H9 (cell line): ENCODE data around the gene SOHLH2. TPM values are rescaled to one million over a fixed set of nuclear protein-coding genes. Genes with fewer than 3 reads are reported as not detected.

Source experiments
- DNase-seq: peaks from one replicate; pipeline ENCODE4 v3.0.0-alpha.2; 2017
- H2AFZ ChIP-seq: one replicate; pipeline ENCODE4 v1.6.1; 2013; ENCODE audit warnings: mild to moderate bottlenecking, low read length, control low read depth, moderate library complexity
- H2AK5ac ChIP-seq: 2 replicates; pipeline ENCODE4 v1.6.1; 2013; ENCODE audit warnings: low read length, control low read depth, mixed read lengths; ENCODE audit not compliant: insufficient read length
- H2BK120ac ChIP-seq: one replicate; pipeline ENCODE4 v1.6.1; 2013; ENCODE audit warnings: low read depth, mild to moderate bottlenecking, low read length, control low read depth, inconsistent platforms; ENCODE audit not compliant: poor library complexity, severe bottlenecking
- H2BK12ac ChIP-seq: 2 replicates; pipeline ENCODE4 v1.6.1; 2013; ENCODE audit warnings: low read length, control low read depth, mixed read lengths, low read depth; ENCODE audit not compliant: insufficient read length
- H2BK15ac ChIP-seq: 2 replicates; pipeline ENCODE4 v1.6.1; 2013; ENCODE audit warnings: low read depth, low read length, control low read depth
- H2BK20ac ChIP-seq: one replicate; pipeline ENCODE4 v1.6.1; 2013; ENCODE audit warnings: low read depth, mild to moderate bottlenecking, low read length, control low read depth, inconsistent platforms; ENCODE audit not compliant: poor library complexity, severe bottlenecking
- H2BK5ac ChIP-seq: 2 replicates; pipeline ENCODE4 v1.6.1; 2013; ENCODE audit warnings: low read length, control low read depth, mixed read lengths; ENCODE audit not compliant: insufficient read length
- H3K14ac ChIP-seq: 2 replicates; pipeline ENCODE4 v1.6.1; 2013; ENCODE audit warnings: low read length, control low read depth; ENCODE audit not compliant: insufficient read depth
- H3K18ac ChIP-seq: 2 replicates; pipeline ENCODE4 v1.6.1; 2013; ENCODE audit warnings: low read depth, mild to moderate bottlenecking, mixed read lengths, low read length, control low read depth; ENCODE audit not compliant: insufficient read length
- H3K23ac ChIP-seq: 2 replicates; pipeline ENCODE4 v1.6.1; 2013; ENCODE audit warnings: low read length, control low read depth, mixed read lengths, low read depth; ENCODE audit not compliant: insufficient read length
- H3K23me2 ChIP-seq: 2 replicates; pipeline ENCODE4 v1.6.1; 2013; ENCODE audit warnings: low read depth, mild to moderate bottlenecking, mixed read lengths, low read length, control low read depth; ENCODE audit not compliant: insufficient read length, poor library complexity, severe bottlenecking
- H3K27ac ChIP-seq: 2 replicates; pipeline ENCODE4 v1.5.1; 2013; ENCODE audit warnings: low read length, control low read depth, mixed read lengths, low read depth; ENCODE audit not compliant: insufficient read length
- H3K27me3 ChIP-seq: 2 replicates; pipeline ENCODE4 v1.6.1; 2013; ENCODE audit warnings: low read length, control low read depth, inconsistent platforms; ENCODE audit not compliant: insufficient read depth
- H3K4ac ChIP-seq: 2 replicates; pipeline ENCODE4 v1.6.1; 2013; ENCODE audit warnings: low read depth, mild to moderate bottlenecking, control low read depth, inconsistent platforms, low read length, moderate library complexity
- H3K4me1 ChIP-seq: 2 replicates; pipeline ENCODE4 v1.6.1; 2013; ENCODE audit warnings: low read length, control low read depth, inconsistent platforms; ENCODE audit not compliant: insufficient read depth
- H3K4me2 ChIP-seq: 2 replicates; pipeline ENCODE4 v1.6.1; 2013; ENCODE audit warnings: low read length, control low read depth, mixed read lengths; ENCODE audit not compliant: insufficient read length, insufficient read depth
- H3K56ac ChIP-seq: 2 replicates; pipeline ENCODE4 v1.6.1; 2013; ENCODE audit warnings: low read depth, mild to moderate bottlenecking, mixed read lengths, low read length, control low read depth; ENCODE audit not compliant: insufficient read length
- H3K79me1 ChIP-seq: 2 replicates; pipeline ENCODE4 v1.6.1; 2013; ENCODE audit warnings: low read depth, mild to moderate bottlenecking, moderate library complexity, low read length, control low read depth, inconsistent platforms; ENCODE audit not compliant: insufficient read depth, poor library complexity, severe bottlenecking
- H3K79me2 ChIP-seq: 2 replicates; pipeline ENCODE4 v1.6.1; 2013; ENCODE audit warnings: low read length, control low read depth, inconsistent platforms; ENCODE audit not compliant: insufficient read depth
- H3K9ac ChIP-seq: 2 replicates; pipeline ENCODE4 v1.6.1; 2013; ENCODE audit warnings: low read length, control low read depth, mixed read lengths; ENCODE audit not compliant: insufficient read length; ENCODE audit errors: extremely low read depth
- H3K9me3 ChIP-seq: one replicate; pipeline ENCODE4 v1.6.1; 2013; ENCODE audit warnings: low read depth, low read length, inconsistent platforms; ENCODE audit not compliant: control insufficient read depth
- H3T11ph ChIP-seq: one replicate; pipeline ENCODE4 v1.6.1; 2013; ENCODE audit warnings: mild to moderate bottlenecking, low read length, control low read depth, inconsistent platforms
- H4K20me1 ChIP-seq: one replicate; pipeline ENCODE4 v1.6.1; 2013; ENCODE audit not compliant: control insufficient read depth, insufficient read length, insufficient read depth
- H4K5ac ChIP-seq: 2 replicates; pipeline ENCODE4 v1.6.1; 2013; ENCODE audit warnings: low read depth, mild to moderate bottlenecking, mixed read lengths, low read length, control low read depth; ENCODE audit not compliant: insufficient read length
- H4K8ac ChIP-seq: replicated peaks from 2 replicates; pipeline ENCODE4 v1.6.1; 2013; ENCODE audit warnings: low read length, control low read depth, mixed read lengths, low read depth; ENCODE audit not compliant: insufficient read length
- H4K91ac ChIP-seq: 2 replicates; pipeline ENCODE4 v1.6.1; 2013; ENCODE audit warnings: low read depth, mild to moderate bottlenecking, moderate library complexity, mixed read lengths, low read length, control low read depth; ENCODE audit not compliant: insufficient read length
- H3K27ac Mint-ChIP-seq, 3 experiments: 2 replicates in 2 of 3; 3 replicates in 1 of 3; pipeline ENCODE4 v1.8.0; 2020 to 2021; ENCODE audit warnings: mixed read lengths in 3 of 3, mild to moderate bottlenecking in 1 of 3, moderate library complexity in 1 of 3
- H3K27me3 Mint-ChIP-seq: 2 replicates; pipeline ENCODE4 v1.8.0; 2021; ENCODE audit warnings: low read depth, mild to moderate bottlenecking, moderate library complexity, mixed read lengths
- H3K36me3 Mint-ChIP-seq, 3 experiments: 2 replicates in 2 of 3; 3 replicates in 1 of 3; pipeline ENCODE4 v1.8.0; 2020 to 2021; ENCODE audit warnings: low read depth in 3 of 3, mixed read lengths in 3 of 3; ENCODE audit not compliant: insufficient read depth in 1 of 3
- H3K4me1 Mint-ChIP-seq, 2 experiments: 2 replicates each; pipeline ENCODE4 v1.8.0; 2020; ENCODE audit warnings: mixed read lengths in 2 of 2
- H3K4me3 Mint-ChIP-seq, 2 experiments: 2 replicates in 1 of 2; 3 replicates in 1 of 2; pipeline ENCODE4 v1.8.0; 2020 to 2021; ENCODE audit warnings: mild to moderate bottlenecking in 2 of 2, mixed read lengths in 2 of 2, moderate library complexity in 1 of 2
- H3K9me3 Mint-ChIP-seq, 2 experiments: 2 replicates in 1 of 2; 3 replicates in 1 of 2; pipeline ENCODE4 v1.8.0; 2020; ENCODE audit warnings: mild to moderate bottlenecking in 2 of 2, mixed read lengths in 2 of 2, moderate library complexity in 1 of 2
- WGBS: extraction: QIAGEN DNeasy Blood & Tissue Kit; methylation state at CpG from one replicate; pipeline ENCODE4 v1.1.7; 2013; ENCODE audit warnings: missing lambda C conversion rate, low lambda C conversion rate, mixed read lengths; ENCODE audit not compliant: insufficient read length; ENCODE audit errors: extremely low coverage; 5-methylcytosine and 5-hydroxymethylcytosine counted together
- total RNA-seq: library from RNA; stranded (reverse); gene quantifications from 2 replicates; pipeline ENCODE4 v1.2.1, GENCODE V29; 2021
- TF ChIP-seq, protein P1 (sequence below): fragments of 200-600 bp; sonication (generic); conservative IDR thresholded peaks from 3 replicates; pipeline ENCODE4 v1.8.0; 2021; ENCODE audit warnings: antibody characterized with exemption, mild to moderate bottlenecking

SOHLH2 gene
- total RNA-seq, 1 experiment from 2014 or later: 1.3 TPM

DNA sequence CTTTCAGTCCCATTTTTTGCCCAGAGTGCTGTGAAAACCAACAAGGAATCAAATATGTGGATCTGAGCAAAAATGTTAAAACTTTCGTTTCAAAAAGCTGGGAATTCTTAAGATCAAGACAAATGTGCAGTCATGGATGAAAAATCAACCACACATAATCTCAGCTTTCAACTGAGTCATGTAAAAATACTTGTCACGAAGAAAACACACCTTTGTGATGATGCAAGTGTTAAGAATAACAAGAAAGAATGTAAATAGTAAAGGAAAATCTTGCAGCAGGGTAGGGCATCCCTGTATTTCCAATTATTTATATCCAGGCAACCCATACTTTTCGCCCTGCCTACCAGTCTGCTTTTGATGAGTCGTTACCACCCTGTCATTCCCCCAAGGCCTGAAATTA, 55.7 kb downstream of the SOHLH2 start:
- no peaks in the 10 kb centered on the region for H3K36me3 Mint-ChIP-seq
- no peak overlapping the region for H3K4me3 Mint-ChIP-seq
- no peak overlapping the region for H3K4me2 ChIP-seq
- no peaks in the 10 kb centered on the region for H4K20me1 ChIP-seq
- H2BK15ac ChIP-seq: no peak overlapping the region
- H2BK12ac ChIP-seq: no peak overlapping the region
- peaks cover 7 to 12% of the 10 kb centered on the region in 2 experiments for H3K4me1 Mint-ChIP-seq
- no peak overlapping the region for H3K56ac ChIP-seq
- H2BK5ac ChIP-seq: no peak overlapping the region
- H4K5ac ChIP-seq: no peak overlapping the region
- H3K23ac ChIP-seq: no peak overlapping the region
- H2BK120ac ChIP-seq: no peak overlapping the region
- H3K4me1 ChIP-seq: peaks cover 3% of the 10 kb centered on the region; the same call in 1 of the 2 replicates
- H3K79me2 ChIP-seq: no peaks in the 10 kb centered on the region
- H3K79me1 ChIP-seq: no peaks in the 10 kb centered on the region
- peaks cover 4% of the 10 kb centered on the region for H3K23me2 ChIP-seq
- H4K91ac ChIP-seq: no peak overlapping the region
- no peak overlapping the region for H3K27ac Mint-ChIP-seq
- no peaks in the 10 kb centered on the region for H3K27me3 ChIP-seq
- H2AFZ ChIP-seq: no peak overlapping the region
- no peak for DNase-seq
- no peak overlapping the region for H3K9ac ChIP-seq
- TF ChIP-seq, protein P1, sequence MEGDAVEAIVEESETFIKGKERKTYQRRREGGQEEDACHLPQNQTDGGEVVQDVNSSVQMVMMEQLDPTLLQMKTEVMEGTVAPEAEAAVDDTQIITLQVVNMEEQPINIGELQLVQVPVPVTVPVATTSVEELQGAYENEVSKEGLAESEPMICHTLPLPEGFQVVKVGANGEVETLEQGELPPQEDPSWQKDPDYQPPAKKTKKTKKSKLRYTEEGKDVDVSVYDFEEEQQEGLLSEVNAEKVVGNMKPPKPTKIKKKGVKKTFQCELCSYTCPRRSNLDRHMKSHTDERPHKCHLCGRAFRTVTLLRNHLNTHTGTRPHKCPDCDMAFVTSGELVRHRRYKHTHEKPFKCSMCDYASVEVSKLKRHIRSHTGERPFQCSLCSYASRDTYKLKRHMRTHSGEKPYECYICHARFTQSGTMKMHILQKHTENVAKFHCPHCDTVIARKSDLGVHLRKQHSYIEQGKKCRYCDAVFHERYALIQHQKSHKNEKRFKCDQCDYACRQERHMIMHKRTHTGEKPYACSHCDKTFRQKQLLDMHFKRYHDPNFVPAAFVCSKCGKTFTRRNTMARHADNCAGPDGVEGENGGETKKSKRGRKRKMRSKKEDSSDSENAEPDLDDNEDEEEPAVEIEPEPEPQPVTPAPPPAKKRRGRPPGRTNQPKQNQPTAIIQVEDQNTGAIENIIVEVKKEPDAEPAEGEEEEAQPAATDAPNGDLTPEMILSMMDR: no peak
- no peak overlapping the region for H3K14ac ChIP-seq
- no peak overlapping the region for H2AK5ac ChIP-seq
- H3K27me3 Mint-ChIP-seq: peaks cover 22% of the 10 kb centered on the region
- no CpG with 5 or more reads among the region's 4 CpGs for WGBS
- H3K18ac ChIP-seq: no peak overlapping the region
- no peak overlapping the region for H3K4ac ChIP-seq
- no peak overlapping the region for H3T11ph ChIP-seq
- H3K9me3 Mint-ChIP-seq: no peaks in the 10 kb centered on the region
- H4K8ac ChIP-seq: no peak overlapping the region
- H2BK20ac ChIP-seq: no peak overlapping the region
- no peak overlapping the region for H3K27ac ChIP-seq
- no peaks in the 10 kb centered on the region for H3K9me3 ChIP-seq
